ENCODE data around the gene IL6R. TPM values are rescaled to one million over a fixed set of nuclear protein-coding genes. Genes with fewer than 3 reads are reported as not detected.
A peak's percentile ranks its signal among the peaks of the same experiment; 100 is the strongest.

Gene IL6R
- total RNA-seq, 3 donors from 2014 or later, result 23.6 to 26.8 (median 24.0) TPM

- intact Hi-C loops (cut with DNase I; ENCODE audit: low total_unique reads), result no loop called here
- no peaks in the 10 kb centered on the region for H3K27me3 ChIP-seq
- H3K9me3 ChIP-seq, result no peaks in the 10 kb centered on the region
- no peaks in the 10 kb centered on the region for H3K4me1 ChIP-seq
- H3K36me3 ChIP-seq, result no peaks in the 10 kb centered on the region
- TF ChIP-seq POLR2AphosphoS5 (IDR thresholded peaks at IDR 0.05) (no peak), POLR2A (IDR thresholded peaks at IDR 0.05) (no peak), CTCF (IDR thresholded peaks at IDR 0.05) (no peak)
- peak overlapping the region in 1 of 2 donors; percentile 66 for H3K27ac ChIP-seq
- DNase-seq (ENCODE audit: low spot score in 2 of 2), result no peak
- no peak overlapping the region for H3K4me3 ChIP-seq
Observed at GRCh38 chr1:154463512-154463990, 58.4 kb downstream of the IL6R start.

DNA sequence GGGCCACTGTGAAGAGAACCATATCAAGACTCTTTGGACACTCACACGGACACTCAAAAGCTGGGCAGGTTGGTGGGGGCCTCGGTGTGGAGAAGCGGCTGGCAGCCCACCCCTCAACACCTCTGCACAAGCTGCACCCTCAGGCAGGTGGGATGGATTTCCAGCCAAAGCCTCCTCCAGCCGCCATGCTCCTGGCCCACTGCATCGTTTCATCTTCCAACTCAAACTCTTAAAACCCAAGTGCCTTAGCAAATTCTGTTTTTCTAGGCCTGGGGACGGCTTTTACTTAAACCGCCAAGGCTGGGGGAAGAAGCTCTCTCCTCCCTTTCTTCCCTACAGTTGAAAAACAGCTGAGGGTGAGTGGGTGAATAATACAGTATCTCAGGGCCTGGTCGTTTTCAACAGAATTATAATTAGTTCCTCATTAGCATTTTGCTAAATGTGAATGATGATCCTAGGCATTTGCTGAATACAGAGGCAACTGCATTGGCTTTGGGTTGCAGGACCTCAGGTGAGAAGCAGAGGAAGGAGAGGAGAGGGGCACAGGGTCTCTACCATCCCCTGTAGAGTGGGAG lies 60.6 kb downstream of the IL6R start:
- intact Hi-C loops (cut with DNase I; ENCODE audit: low total_unique reads), result no loop called here
- H3K36me3 ChIP-seq, result no peaks in the 10 kb centered on the region

GRCh38 chr1:154466206-154466605 lies 61.1 kb downstream of the IL6R start:
- no peaks in the 10 kb centered on the region for H3K27me3 ChIP-seq
- no peak for DNase-seq (ENCODE audit: low spot score in 2 of 2)
- H3K36me3 ChIP-seq, result no peaks in the 10 kb centered on the region
- intact Hi-C loops (cut with DNase I; ENCODE audit: low total_unique reads), result no loop called here
- no peaks in the 10 kb centered on the region for H3K9me3 ChIP-seq
- TF ChIP-seq CTCF (IDR thresholded peaks at IDR 0.05) (no peak), POLR2A (IDR thresholded peaks at IDR 0.05) (no peak), POLR2AphosphoS5 (IDR thresholded peaks at IDR 0.05) (no peak)
- no peak overlapping the region for H3K4me3 ChIP-seq
- no peaks in the 10 kb centered on the region for H3K4me1 ChIP-seq
- H3K27ac ChIP-seq, result peak overlapping the region in 1 of 2 donors; percentile 15

More for the DNA sequence above, 60.6 kb downstream of the IL6R start:
- Histone ChIP-seq H3K27me3 (no peaks in the 10 kb centered on the region), H3K9me3 (no peaks in the 10 kb centered on the region), H3K27ac (peak overlapping the region in 1 of 2 donors; percentile 15), H3K4me3 (no peak overlapping the region), H3K4me1 (no peaks in the 10 kb centered on the region)
- DNase-seq (ENCODE audit: low spot score in 2 of 2), result no peak
- no peak for TF ChIP-seq POLR2AphosphoS5 (IDR thresholded peaks at IDR 0.05)
- no peak for TF ChIP-seq CTCF (IDR thresholded peaks at IDR 0.05)

- Histone ChIP-seq H3K27me3 (no peaks in the 10 kb centered on the region), H3K9me3 (no peaks in the 10 kb centered on the region), H3K4me3 (no peak overlapping the region), H3K4me1 (no peaks in the 10 kb centered on the region), H3K36me3 (no peaks in the 10 kb centered on the region), H3K27ac (no peak overlapping the region)
- intact Hi-C loops (cut with DNase I; ENCODE audit: low total_unique reads), result no loop called here
- TF ChIP-seq POLR2A (IDR thresholded peaks at IDR 0.05), result no peak
- TF ChIP-seq CTCF (IDR thresholded peaks at IDR 0.05), result peak in 2 of 3 donors; percentile 20 to 23
- no peak for DNase-seq (ENCODE audit: low spot score in 2 of 2)
Observed at GRCh38 chr1:154466921-154467417, 61.8 kb downstream of the IL6R start.

DNA sequence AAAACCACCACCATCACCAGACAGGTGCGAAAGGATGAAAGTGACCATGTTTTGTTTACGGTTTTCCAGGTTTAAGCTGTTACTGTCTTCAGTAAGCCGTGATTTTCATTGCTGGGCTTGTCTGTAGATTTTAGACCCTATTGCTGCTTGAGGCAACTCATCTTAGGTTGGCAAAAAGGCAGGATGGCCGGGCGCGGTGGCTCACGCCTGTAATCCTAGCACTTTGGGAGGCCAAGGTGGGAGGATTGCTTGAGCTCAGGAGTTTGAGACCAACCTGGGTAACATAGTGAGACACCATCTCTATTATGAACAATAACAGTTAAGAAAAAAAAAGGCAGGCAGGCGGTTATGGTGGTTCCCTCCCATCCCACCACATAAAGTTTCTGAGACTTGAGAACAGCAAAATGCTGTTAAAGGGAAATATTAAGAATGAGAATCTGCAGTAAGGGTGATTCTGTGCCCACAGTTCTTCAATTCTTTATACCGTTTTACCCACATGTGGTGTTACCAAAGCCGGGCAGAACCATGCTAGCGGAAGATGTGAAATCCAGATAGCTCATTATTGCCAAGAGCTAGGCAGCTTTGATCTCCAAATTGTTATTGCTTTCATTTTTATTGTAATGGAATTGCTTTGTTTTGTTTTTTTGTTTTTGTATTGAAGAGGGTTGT lies 62.4 kb downstream of the IL6R start:
- H3K4me1 ChIP-seq, result no peaks in the 10 kb centered on the region
- no peak overlapping the region for H3K27ac ChIP-seq

More for the DNA sequence above, 62.4 kb downstream of the IL6R start:
- intact Hi-C loops (cut with DNase I; ENCODE audit: low total_unique reads), result no loop called here
- Histone ChIP-seq H3K9me3 (no peaks in the 10 kb centered on the region), H3K4me3 (no peak overlapping the region), H3K36me3 (no peaks in the 10 kb centered on the region), H3K27me3 (no peaks in the 10 kb centered on the region)
- no peak for DNase-seq (ENCODE audit: low spot score in 2 of 2)
- TF ChIP-seq CTCF (IDR thresholded peaks at IDR 0.05), result no peak
- no peak for TF ChIP-seq POLR2A (IDR thresholded peaks at IDR 0.05)
- no peak for TF ChIP-seq POLR2AphosphoS5 (IDR thresholded peaks at IDR 0.05)
